C4-2B (cell line): ENCODE results near the gene INS.

ENCODE experiments used
- H3K27ac ChIP-seq: fragments of 450-650 bp; 2 replicates; pipeline ENCODE4 v1.5.1; 2017
- ZFX ChIP-seq: fragments of 450-650 bp; IDR thresholded peaks from 2 replicates; pipeline ENCODE4 v1.6.1; 2017
- TF ChIP-seq, protein P1 (sequence below): fragments of 450-650 bp; conservative IDR thresholded peaks from 2 replicates; pipeline ENCODE4 v1.5.1; 2017; ENCODE audit warnings: mild to moderate bottlenecking

INS gene

DNA sequence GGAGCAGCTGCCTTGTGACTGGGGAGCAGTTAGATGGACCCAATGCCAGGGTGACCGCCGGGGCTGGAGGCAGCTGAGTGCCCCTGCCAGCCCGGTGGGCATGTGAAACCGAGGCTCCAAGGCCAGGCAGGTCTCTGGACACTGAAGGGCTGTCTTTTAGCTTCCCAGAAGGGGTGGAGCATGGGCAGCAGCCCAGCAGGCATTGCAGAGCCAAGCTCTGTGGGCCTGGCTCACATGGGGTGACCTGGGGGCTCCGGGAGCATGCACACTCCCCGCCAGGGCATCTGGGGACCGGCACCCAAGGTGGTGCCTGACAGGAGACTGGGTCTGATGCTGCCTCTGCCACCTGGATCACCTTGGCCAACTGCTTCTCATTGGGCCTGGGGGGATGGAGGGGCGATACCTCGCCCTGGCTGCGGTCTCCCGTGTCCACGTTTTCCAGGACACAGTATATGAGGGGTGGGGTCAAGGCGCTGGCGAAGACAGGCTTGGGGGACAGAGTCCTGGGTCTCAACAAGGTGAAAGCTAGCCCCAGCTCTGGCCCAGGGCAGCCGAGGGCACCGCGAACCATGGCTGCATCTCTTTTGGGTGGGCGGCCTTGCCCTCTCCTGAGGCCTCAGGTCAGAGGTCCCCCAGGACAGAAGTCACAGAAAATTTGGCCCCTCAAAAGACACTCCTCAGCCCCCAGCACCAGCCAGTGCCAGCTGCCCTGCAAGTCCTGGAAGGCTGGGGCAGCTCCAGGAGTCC, 3.5 kb downstream of the INS start:
- H3K27ac ChIP-seq: peak overlapping the region; percentile 60
- TF ChIP-seq, protein P1, sequence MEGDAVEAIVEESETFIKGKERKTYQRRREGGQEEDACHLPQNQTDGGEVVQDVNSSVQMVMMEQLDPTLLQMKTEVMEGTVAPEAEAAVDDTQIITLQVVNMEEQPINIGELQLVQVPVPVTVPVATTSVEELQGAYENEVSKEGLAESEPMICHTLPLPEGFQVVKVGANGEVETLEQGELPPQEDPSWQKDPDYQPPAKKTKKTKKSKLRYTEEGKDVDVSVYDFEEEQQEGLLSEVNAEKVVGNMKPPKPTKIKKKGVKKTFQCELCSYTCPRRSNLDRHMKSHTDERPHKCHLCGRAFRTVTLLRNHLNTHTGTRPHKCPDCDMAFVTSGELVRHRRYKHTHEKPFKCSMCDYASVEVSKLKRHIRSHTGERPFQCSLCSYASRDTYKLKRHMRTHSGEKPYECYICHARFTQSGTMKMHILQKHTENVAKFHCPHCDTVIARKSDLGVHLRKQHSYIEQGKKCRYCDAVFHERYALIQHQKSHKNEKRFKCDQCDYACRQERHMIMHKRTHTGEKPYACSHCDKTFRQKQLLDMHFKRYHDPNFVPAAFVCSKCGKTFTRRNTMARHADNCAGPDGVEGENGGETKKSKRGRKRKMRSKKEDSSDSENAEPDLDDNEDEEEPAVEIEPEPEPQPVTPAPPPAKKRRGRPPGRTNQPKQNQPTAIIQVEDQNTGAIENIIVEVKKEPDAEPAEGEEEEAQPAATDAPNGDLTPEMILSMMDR: no peak
- TF ChIP-seq ZFX: no peak

DNA sequence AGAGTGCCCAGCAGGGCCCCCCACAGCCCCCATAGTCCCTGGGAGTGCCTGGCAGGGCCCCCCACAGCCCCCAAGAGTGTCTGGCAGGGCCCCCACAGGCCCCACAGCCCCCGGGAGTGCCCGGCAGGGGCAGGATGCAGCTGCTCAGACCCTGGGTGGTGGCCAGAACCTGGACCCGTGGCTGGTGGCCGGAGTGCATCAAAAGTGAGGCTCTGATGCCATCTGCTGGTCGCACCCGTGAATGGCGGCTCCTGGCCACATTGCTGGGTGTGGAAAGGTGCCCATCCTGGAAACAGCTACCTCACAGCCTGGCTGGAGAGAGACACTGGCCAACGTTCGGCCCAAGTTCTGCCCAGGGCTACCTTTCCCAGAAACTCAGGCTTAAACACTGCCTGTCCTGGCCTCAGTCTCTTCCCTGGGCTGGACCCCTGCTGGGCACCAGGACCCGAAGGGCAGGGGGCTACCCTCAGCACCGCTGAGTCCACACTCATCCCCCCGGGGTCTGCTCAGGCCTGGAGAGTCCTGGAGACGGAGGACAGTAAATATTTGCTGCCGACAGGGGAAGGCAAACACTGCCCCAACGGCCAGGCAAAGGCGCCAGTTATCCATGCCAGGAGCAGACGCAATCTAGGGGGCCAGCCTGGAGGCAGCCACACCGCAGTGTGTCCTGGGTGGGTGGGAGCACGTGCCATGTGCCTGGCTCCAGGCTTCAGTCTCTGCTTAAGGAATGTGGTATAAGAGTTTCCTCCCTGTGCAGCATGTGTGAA, 4.4 kb downstream of the INS start:
- H3K27ac ChIP-seq: peak overlapping the region; percentile 60

DNA sequence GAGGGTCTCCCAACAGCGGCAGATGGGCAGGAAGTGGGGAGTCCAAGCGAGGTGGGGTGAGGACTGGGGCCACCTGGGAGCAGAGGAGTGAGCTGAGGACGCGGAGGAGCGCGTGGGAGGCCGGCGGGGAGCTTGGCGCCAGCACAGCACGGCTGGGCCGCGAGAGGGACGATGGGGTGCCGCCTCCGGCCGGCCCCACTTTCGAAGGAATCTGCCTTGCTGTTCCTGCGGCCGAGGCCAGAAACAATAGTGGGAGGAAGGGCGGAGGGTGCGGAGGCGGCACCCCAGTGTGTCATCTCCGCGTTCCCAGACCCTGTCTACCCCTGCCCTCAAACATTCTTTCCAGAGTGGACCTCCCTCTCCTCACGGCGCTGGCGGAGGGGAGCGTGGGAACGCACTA, 5.5 kb downstream of the INS start:
- no peak overlapping the region for H3K27ac ChIP-seq
- TF ChIP-seq, protein P1: no peak
- no peak for TF ChIP-seq ZFX

More for the DNA sequence above, 4.4 kb downstream of the INS start:
- TF ChIP-seq, protein P1: peak; percentile 92
- TF ChIP-seq ZFX: no peak

DNA sequence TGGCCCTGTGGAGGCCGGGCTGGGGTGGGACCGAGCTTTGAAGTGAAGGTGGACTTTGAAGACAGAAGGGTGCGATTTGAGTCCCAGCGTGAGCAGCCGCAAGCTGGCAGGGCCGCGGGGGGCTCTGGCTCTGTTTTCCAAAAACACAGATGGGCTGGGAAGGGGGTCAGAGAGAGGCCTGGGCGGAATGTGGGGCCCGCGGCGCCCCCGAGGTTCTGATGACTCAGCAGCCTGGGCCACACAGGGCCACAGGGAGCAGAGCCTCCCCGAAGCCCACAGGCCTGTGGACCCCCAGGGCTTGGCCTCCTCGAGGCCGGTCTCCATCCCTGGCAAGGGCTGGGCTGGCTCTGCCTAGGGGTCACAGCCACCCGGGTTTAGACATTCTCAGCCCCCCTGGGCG, 6.1 kb downstream of the INS start:
- TF ChIP-seq, protein P1: no peak
- TF ChIP-seq ZFX: no peak
- H3K27ac ChIP-seq: no peak overlapping the region

GRCh38 chr11:2154195-2154585, 6.8 kb downstream of the INS start:
- TF ChIP-seq ZFX: no peak
- TF ChIP-seq, protein P1: no peak
- no peak overlapping the region for H3K27ac ChIP-seq

GRCh38 chr11:2153581-2154194, 7.3 kb downstream of the INS start:
- H3K27ac ChIP-seq: no peak overlapping the region
- TF ChIP-seq ZFX: no peak
- TF ChIP-seq, protein P1: no peak
